Measurements from ENCODE around the gene NR0B1.

GRCh38 chrX:30259927-30260326 is 49.3 kb downstream of the NR0B1 start:
- TF ChIP-seq, protein P1, sequence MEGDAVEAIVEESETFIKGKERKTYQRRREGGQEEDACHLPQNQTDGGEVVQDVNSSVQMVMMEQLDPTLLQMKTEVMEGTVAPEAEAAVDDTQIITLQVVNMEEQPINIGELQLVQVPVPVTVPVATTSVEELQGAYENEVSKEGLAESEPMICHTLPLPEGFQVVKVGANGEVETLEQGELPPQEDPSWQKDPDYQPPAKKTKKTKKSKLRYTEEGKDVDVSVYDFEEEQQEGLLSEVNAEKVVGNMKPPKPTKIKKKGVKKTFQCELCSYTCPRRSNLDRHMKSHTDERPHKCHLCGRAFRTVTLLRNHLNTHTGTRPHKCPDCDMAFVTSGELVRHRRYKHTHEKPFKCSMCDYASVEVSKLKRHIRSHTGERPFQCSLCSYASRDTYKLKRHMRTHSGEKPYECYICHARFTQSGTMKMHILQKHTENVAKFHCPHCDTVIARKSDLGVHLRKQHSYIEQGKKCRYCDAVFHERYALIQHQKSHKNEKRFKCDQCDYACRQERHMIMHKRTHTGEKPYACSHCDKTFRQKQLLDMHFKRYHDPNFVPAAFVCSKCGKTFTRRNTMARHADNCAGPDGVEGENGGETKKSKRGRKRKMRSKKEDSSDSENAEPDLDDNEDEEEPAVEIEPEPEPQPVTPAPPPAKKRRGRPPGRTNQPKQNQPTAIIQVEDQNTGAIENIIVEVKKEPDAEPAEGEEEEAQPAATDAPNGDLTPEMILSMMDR (IDR thresholded peaks at IDR 0.05): no peak
- TF ChIP-seq EZH2 (IDR thresholded peaks at IDR 0.05; ENCODE audit: borderline replicate concordance, insufficient read depth, low read depth, low read length, poor library complexity, severe bottlenecking): no peak

Measured in B cell (primary cell).